ENCODE data around the gene PLXDC1. TPM values are rescaled to one million over a fixed set of nuclear protein-coding genes. Genes with fewer than 3 reads are reported as not detected.

PLXDC1 gene
- 10.3 TPM for total RNA-seq

DNA sequence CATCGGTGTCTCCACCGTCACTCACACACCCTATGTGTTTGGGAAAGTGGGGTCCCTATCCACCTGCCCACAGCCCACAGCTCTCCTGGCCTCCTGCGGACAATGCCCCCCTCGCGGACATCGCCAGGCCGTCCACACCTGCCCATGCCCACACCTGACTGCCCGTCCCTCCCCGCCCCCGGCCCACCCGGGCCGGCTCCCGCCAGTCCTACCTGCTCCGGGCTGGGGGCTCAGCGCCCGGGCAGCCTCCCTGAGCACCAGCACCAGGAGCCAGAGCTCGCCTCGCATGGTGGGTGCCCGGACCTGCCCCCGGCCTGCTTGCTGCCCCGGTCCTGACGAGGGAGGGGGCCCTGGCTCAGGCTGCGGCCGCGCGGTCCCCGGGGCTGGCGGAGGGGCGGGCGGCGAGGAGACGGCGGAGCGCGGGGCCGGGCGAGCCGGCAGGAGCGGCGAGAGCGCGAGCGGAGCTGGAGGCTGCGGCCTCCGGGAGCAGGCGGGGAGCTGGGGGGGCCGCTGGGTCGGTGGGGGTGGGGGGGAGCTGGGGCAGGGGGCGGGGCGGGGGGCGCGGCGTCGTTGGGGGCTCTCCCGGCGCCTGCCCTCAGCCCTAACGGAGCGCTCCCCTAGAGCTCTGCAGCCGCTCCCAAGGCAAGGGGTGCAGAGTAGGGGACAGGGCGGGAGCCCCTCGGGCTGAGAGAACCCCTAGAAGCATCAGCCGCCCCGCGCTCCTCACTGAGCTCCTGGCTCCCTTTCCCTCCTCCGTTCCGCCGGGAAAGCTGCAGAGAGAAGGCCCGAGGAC lies at the start of gene PLXDC1:
Gene PLXDC1, minus strand, starts transcription at position 488 of the 793 bp plus-strand sequence. Its CDS starts 200 bp downstream, at position 288.

DNA sequence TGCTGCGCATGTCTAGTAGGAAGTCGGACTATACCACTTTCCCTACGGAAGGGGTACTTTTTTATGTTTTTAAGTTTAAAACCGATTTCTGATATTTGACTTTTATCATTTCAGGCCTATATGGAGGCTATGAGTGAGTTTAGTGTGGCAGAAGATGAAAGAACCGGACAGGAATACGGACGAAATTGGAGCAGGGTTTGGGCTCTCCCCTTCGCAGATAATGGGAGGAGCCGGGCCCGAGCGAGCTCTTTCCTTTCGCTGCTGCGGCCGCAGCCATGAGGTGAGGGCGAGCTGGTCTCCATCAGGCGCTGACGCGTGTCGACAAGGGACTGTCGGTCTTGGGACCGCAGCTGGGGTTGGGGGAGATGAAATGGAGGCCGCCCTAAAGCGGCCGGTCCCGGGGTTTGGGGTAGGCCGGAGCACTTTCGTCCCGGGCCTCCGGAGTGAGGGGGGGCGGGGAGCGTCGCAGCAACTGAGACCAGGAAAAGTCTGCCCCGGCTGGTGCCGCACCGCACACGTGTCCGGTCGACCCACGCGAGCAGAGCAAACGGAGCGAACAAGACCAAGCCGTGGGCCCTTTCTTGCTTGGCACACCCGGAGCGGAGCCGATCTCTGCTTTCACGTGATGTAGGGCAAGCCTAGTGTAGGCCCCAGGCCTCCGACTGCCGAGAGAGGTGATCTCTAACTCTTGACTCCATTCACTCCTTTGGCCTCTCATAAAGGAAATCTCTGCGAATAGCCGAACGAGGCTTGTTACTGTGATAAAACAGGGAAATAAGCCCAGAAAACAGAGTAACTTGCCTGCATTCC lies 48.8 kb upstream of the PLXDC1 start, which contains the start of gene RPL19:
Gene RPL19, plus strand, starts transcription at position 214 of the 810 bp plus-strand sequence. Its CDS starts 62 bp downstream, at position 276.

DNA sequence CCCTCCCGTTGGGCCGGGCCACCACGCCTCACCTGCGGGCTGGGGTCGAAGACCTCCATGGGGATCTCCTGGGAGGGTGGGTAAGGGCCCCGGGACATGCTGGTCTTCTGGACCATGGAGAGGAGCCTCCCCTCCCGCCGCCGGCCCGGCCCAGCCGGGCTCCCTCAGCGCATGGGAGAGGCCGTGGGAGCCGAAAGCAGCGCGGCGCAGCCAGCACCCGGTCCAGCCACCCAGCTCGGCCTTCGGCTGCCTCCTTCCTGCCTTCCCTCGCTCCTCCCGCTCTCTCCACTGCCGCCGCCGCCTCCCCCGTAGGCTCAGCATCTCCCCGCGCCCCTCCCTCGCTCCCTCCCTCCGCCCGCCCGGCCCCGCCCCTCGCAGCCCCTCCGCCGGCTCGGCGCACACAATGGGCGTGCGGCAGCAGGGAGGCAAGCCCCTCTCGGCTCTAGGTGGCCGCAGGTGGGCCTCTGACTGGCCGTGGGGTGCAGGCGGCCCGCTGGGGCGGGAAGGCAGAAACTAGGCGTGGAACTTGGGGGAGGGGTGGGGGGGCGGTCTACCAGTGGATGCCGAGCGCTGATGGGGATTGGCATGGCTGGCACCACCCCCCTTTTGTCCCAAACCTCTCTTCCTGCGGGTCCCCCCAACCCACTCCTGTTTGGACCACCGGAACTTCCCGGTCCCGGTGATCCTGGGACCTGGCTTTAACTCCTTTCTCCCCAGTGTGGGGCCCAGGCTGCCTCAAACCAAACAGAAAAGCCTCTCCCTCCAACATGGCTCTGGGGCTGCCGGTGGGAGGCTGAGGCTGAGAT lies 46.1 kb upstream of the PLXDC1 start, which contains the start of gene CACNB1:
Gene CACNB1, minus strand, starts transcription at position 290 of the 806 bp plus-strand sequence. Its CDS starts 174 bp downstream, at position 116.

DNA sequence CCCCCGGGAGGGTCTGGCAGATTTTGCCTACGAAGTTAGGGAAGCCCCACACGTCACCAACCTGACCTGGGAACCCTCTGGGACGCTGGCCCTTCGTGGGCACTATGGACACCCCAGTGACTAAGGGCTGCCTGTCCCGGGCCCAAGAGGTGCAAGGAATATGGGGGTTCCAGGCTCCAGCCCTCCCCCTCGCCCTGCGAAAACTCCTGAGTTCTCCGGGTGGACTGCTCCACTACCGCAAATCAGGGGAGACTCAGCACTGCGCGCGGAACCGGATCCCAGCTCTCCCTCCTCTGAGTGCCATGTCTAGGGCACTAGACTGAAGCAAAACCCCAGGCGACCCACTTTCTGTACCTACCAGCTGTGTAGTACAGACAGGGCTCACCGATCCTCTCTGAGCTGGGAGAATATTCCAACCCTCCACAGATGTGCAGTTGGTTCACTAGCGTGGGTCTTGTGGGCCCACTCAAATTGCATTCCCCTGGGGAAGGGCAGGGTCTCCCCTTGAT lies 14.5 kb upstream of the PLXDC1 start, which contains the start of gene ARL5C:
Gene ARL5C, minus strand, starts transcription at position 321 of the 509 bp plus-strand sequence. CDS start 401 bp downstream, outside the sequence.

Small RNA genes within 50 kb of the gene (small RNA-seq; reads per million reads assigned to genes)
- gene AC091178.1 (ENCODE audit: low replicate concordance): not detected

Other genes starting within 250 kb of the PLXDC1 start
- gene FBXO47, start 184.2 kb downstream of the PLXDC1 start, total RNA-seq: not detected
- gene ARL5C, start 14.5 kb upstream of the PLXDC1 start, total RNA-seq: not detected
- gene CACNB1, start 46.0 kb upstream of the PLXDC1 start, total RNA-seq: 37.9 TPM
- 1,110 TPM for gene RPL19, start 48.6 kb upstream of the PLXDC1 start, total RNA-seq
- gene STAC2, start 74.3 kb upstream of the PLXDC1 start, total RNA-seq: 0.94 TPM
- 37.2 TPM for gene FBXL20, start 250.0 kb upstream of the PLXDC1 start, total RNA-seq

Data from parietal lobe (tissue), 2 donors.